CD4-positive, alpha-beta T cell (primary cell): ENCODE data around the gene MCC. TPM values are rescaled to one million over a fixed set of nuclear protein-coding genes. Genes with fewer than 3 reads are reported as not detected.

Source experiments
- ATAC-seq: fragments of 200-7000 bp; cut with Tn5 transposase; one replicate; pipeline ENCODE4 v1.10.0; 2022; ENCODE audit warnings: mild to moderate bottlenecking; ENCODE audit not compliant: poor library complexity
- CTCF ChIA-PET: fragments of 350-600 bp; sonication (Branson Sonifier 250); formaldehyde crosslinking; loops from one replicate; lab custom pipeline; 2021; ENCODE audit warnings: antibody characterized with exemption, inconsistent platforms; lab: Charles Lee
- POLR2A ChIA-PET: fragments of 350-600 bp; sonication (Branson Sonifier 250); formaldehyde crosslinking; loops from one replicate; lab custom pipeline; 2021; ENCODE audit warnings: antibody characterized with exemption, inconsistent platforms; lab: Charles Lee
- DNase-seq, 14 experiments: peaks; one replicate each; pipeline ENCODE4 v3.0.0-alpha.2; 2013 to 2020; ENCODE audit warnings: mixed read lengths in 2 of 14
- H3K27ac ChIP-seq, 2 donors: one replicate each; pipeline versions ENCODE4 v1.5.1 to v1.7.0; 2013; ENCODE audit warnings: low read length in 2 of 2, low read depth in 1 of 2, mild to moderate bottlenecking in 1 of 2
- H3K27me3 ChIP-seq, 2 experiments: 1 replicate in 1 of 2; 2 replicates in 1 of 2; pipeline versions ENCODE4 v1.6.1 to v1.7.0; 2013; ENCODE audit warnings: low read length in 2 of 2, control low read depth in 1 of 2, mild to moderate bottlenecking in 1 of 2, moderate library complexity in 1 of 2; ENCODE audit not compliant: insufficient read depth in 2 of 2, control insufficient read depth in 1 of 2
- H3K36me3 ChIP-seq: one replicate; pipeline ENCODE4 v1.6.1; 2013; ENCODE audit warnings: low read length, control low read depth; ENCODE audit not compliant: insufficient read depth
- H3K4me1 ChIP-seq: one replicate; pipeline ENCODE4 v1.6.1; 2013; ENCODE audit warnings: low read length, control low read depth; ENCODE audit not compliant: insufficient read depth
- H3K4me3 ChIP-seq: one replicate; pipeline ENCODE4 v1.5.1; 2013; ENCODE audit warnings: mild to moderate bottlenecking, low read length, moderate library complexity
- H3K9me3 ChIP-seq, 2 experiments: 1 replicate in 1 of 2; 2 replicates in 1 of 2; pipeline versions ENCODE4 v1.6.1 to v1.7.0; 2013; ENCODE audit warnings: low read length in 2 of 2, mild to moderate bottlenecking in 2 of 2, control low read depth in 1 of 2, moderate library complexity in 1 of 2; ENCODE audit not compliant: control insufficient read depth in 1 of 2, insufficient read depth in 1 of 2
- H3K27ac Mint-ChIP-seq: one replicate; pipeline ENCODE4 v1.8.0; 2020; ENCODE audit warnings: mixed read lengths
- H3K27me3 Mint-ChIP-seq: one replicate; pipeline ENCODE4 v1.8.0; 2021; ENCODE audit warnings: mixed read lengths
- H3K36me3 Mint-ChIP-seq: one replicate; pipeline ENCODE4 v1.8.0; 2021; ENCODE audit warnings: low read depth, mixed read lengths
- H3K4me1 Mint-ChIP-seq: one replicate; pipeline ENCODE4 v1.8.0; 2021; ENCODE audit warnings: low read depth, mixed read lengths
- H3K4me3 Mint-ChIP-seq: one replicate; pipeline ENCODE4 v1.8.0; 2020; ENCODE audit warnings: mild to moderate bottlenecking, mixed read lengths
- H3K9me3 Mint-ChIP-seq: one replicate; pipeline ENCODE4 v1.8.0; 2020; ENCODE audit warnings: mixed read lengths
- intact Hi-C, 2 experiments: fragments of 100-400 bp; cut with DNase I in 1 of 2; cut with micrococcal nuclease in 1 of 2; formaldehyde crosslinking; loops; one replicate each; pipeline versions ENCODE4 v1.15.1 to v1.9.0; 2023 to 2025; cut with DNase I, micrococcal nuclease
- total RNA-seq, 174 experiments: library from RNA in 2 of 174; stranded (reverse) in 2 of 174; gene quantifications; one replicate each; pipeline ENCODE4 v1.2.3 and lab custom pipeline; 2021 to 2026
- TF ChIP-seq, protein P1 (sequence below): fragments of 200-600 bp; IDR thresholded peaks from one replicate; pipeline ENCODE4 v1.8.0; 2022; ENCODE audit warnings: antibody characterized with exemption, mild to moderate bottlenecking

Gene MCC
- total RNA-seq, 2 experiments from 2014 or later, result 3.2 to 3.3 TPM

DNA sequence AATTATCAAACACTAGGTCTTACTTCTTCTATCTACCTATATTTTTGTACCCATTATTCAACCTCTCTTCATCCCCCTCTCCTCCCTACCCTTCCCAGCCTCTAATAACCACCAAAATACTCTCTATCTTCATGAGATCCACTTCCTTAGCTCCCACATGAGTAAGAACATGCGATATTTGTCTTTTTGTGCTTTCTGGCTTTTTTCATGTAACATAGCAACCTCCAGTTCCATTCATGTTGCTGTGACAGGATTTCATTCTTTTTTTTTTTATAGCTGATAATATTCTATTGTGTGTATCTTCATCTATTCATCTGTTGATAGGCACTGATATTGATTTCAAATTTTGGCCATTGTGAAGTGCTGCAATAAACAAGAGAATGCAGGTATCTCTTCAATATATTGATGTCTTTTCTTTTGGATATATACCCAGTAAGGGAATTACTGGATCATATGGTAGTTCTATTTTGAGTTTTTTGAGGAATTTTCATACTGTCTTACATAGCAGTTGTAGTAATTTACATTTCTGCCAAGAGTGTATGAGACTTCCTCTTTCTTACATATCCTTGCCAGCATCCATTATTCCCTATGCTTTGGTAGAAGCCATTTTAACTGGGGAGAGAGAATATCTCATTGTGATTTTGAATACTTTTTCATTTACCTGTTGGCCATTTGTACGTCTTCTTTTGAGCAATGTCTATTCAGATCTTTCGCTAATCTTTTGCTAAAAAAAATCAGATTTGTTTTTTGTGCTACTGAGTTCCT, 354.9 kb downstream of the MCC start:
- no peak overlapping the region for H3K27ac ChIP-seq
- H3K27me3 ChIP-seq, result no peaks in the 10 kb centered on the region
- H3K27ac Mint-ChIP-seq, result no peak overlapping the region
- POLR2A ChIA-PET, result interaction anchor here (0.6 to 0.7 kb wide), 2 partner anchors 68 to 622 kb away, joined by 3 read pairs; no protein-coding TSS in a partner anchor
- H3K4me3 Mint-ChIP-seq, result no peak overlapping the region
- H3K4me1 Mint-ChIP-seq, result no peaks in the 10 kb centered on the region
- H3K36me3 ChIP-seq, result no peaks in the 10 kb centered on the region
- TF ChIP-seq, protein P1, sequence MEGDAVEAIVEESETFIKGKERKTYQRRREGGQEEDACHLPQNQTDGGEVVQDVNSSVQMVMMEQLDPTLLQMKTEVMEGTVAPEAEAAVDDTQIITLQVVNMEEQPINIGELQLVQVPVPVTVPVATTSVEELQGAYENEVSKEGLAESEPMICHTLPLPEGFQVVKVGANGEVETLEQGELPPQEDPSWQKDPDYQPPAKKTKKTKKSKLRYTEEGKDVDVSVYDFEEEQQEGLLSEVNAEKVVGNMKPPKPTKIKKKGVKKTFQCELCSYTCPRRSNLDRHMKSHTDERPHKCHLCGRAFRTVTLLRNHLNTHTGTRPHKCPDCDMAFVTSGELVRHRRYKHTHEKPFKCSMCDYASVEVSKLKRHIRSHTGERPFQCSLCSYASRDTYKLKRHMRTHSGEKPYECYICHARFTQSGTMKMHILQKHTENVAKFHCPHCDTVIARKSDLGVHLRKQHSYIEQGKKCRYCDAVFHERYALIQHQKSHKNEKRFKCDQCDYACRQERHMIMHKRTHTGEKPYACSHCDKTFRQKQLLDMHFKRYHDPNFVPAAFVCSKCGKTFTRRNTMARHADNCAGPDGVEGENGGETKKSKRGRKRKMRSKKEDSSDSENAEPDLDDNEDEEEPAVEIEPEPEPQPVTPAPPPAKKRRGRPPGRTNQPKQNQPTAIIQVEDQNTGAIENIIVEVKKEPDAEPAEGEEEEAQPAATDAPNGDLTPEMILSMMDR, result no peak
- no peaks in the 10 kb centered on the region for H3K9me3 ChIP-seq
- ATAC-seq (no peak), DNase-seq (no peak)
- CTCF ChIA-PET, result interaction anchor here (1.1 kb wide), 1 partner anchor 12 kb away, joined by 3 read pairs; no protein-coding TSS in a partner anchor
- intact Hi-C loops, result no loop called here
- no peaks in the 10 kb centered on the region for H3K27me3 Mint-ChIP-seq
- no peaks in the 10 kb centered on the region for H3K4me1 ChIP-seq
- H3K36me3 Mint-ChIP-seq, result no peaks in the 10 kb centered on the region
- H3K4me3 ChIP-seq, result no peak overlapping the region
- peaks cover 2% of the 10 kb centered on the region for H3K9me3 Mint-ChIP-seq

DNA sequence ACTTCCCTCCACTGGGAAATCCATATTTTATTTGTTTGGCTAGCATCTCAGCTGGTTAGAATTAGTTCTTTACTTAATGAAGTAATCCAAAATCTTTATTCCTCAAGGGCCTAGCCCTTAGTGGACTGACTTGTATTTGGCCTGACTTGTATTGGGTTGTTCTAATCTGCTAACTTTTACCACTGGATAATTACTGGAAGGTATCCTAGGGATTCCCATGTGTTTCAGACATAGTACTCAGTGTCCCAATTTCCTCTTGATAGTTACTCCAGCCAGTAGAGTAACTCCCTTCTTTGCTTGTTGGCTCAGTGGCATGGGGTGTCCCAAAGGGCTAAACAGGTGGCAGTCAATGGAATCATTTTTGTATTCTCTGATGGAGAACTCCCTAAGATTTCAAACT, 355.7 kb downstream of the MCC start:
- ChIA-PET CTCF (interaction anchor here (1.1 kb wide), 1 partner anchor 13 kb away, joined by 3 read pairs; no protein-coding TSS in a partner anchor), POLR2A (interaction anchor here (0.6 to 0.7 kb wide), 2 partner anchors 69 to 621 kb away, joined by 3 read pairs; no protein-coding TSS in a partner anchor)
- Mint-ChIP-seq H3K4me1 (no peaks in the 10 kb centered on the region), H3K9me3 (peaks cover 2% of the 10 kb centered on the region), H3K27me3 (no peaks in the 10 kb centered on the region), H3K36me3 (no peaks in the 10 kb centered on the region), H3K27ac (no peak overlapping the region), H3K4me3 (no peak overlapping the region)
- DNase-seq, result no peak
- intact Hi-C loops, result no loop called here
- Histone ChIP-seq H3K27me3 (no peaks in the 10 kb centered on the region), H3K9me3 (no peaks in the 10 kb centered on the region), H3K36me3 (no peaks in the 10 kb centered on the region), H3K27ac (no peak overlapping the region), H3K4me3 (no peak overlapping the region), H3K4me1 (no peaks in the 10 kb centered on the region)
- no peak for ATAC-seq
- TF ChIP-seq, protein P1, result no peak

DNA sequence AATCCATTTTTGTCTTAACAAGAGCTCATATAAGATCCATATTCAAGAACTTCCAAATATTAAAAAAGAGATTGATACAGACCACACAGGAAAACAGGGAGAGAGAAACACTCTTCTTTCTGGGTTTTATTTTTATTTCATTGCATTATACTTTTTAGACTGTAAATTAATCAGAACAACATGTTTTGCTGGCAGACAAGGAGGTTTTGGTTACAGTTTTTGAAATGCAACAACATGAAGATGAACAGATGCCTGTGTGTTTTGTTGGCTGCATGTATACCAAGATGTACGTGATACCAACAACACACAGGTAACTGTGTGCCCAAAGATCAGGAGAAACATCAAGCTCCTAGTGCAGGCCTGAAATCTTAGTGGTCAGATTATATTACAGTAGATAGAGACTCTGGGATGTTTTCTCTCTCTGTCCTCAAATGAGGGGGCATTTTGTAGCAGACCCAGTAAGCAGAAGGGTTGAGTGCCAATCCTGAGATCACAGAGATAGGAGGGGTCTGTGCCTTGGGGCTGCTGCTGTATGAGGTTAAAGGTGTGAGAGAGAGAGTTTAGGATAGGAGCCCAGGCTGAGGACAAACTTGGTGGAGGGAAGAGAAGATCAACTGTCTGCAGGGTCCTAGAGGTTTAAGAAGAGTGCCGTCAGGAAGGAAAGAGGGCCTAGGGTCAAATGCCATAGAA, 359.5 kb downstream of the MCC start:
- intact Hi-C loops, result no loop called here
- no peaks in the 10 kb centered on the region for H3K36me3 ChIP-seq
- no peak overlapping the region for H3K4me3 ChIP-seq
- no peaks in the 10 kb centered on the region for H3K9me3 ChIP-seq
- Mint-ChIP-seq H3K27ac (no peak overlapping the region), H3K27me3 (no peaks in the 10 kb centered on the region), H3K36me3 (no peaks in the 10 kb centered on the region), H3K4me1 (no peaks in the 10 kb centered on the region), H3K4me3 (no peak overlapping the region), H3K9me3 (no peaks in the 10 kb centered on the region)
- TF ChIP-seq, protein P1, result no peak
- no peak for DNase-seq
- ChIA-PET POLR2A (interaction anchor here (0.9 kb wide), 1 partner anchor 90 kb away, joined by 3 read pairs; no protein-coding TSS in a partner anchor), CTCF (no interaction called here)
- no peaks in the 10 kb centered on the region for H3K27me3 ChIP-seq
- H3K27ac ChIP-seq, result no peak overlapping the region
- no peak for ATAC-seq
- H3K4me1 ChIP-seq, result no peaks in the 10 kb centered on the region
